Brain pericyte (primary cell): ENCODE data around the gene DNAJC1.

Source experiments
- DNase-seq: peaks from one replicate; pipeline ENCODE4 v3.0.0-alpha.2; 2012; ENCODE audit warnings: low read depth, low spot score

Gene DNAJC1

DNA sequence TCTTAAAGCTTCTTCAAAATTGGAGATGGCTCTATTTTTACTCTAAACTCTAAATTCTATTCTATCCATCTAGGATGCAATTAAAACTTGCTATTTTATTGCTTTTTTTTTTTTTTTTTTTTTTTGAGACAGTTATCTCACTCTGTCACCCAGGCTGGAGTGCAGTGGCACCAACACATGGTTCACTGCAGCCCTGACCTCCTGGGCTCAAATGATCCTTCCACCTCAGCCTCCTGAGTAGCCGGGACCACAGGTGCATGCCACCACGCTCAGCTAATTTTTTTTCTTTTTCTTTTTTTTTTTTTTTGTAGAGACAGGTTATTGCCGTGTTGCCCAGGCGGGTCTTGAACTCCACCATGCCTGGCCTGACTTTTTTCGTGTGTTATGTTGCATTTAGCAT is 41.2 kb downstream of the DNAJC1 start:
- no peak for DNase-seq

- no peak for DNase-seq
Observed at GRCh38 chr10:21961847-21962246, 41.7 kb downstream of the DNAJC1 start.

DNA sequence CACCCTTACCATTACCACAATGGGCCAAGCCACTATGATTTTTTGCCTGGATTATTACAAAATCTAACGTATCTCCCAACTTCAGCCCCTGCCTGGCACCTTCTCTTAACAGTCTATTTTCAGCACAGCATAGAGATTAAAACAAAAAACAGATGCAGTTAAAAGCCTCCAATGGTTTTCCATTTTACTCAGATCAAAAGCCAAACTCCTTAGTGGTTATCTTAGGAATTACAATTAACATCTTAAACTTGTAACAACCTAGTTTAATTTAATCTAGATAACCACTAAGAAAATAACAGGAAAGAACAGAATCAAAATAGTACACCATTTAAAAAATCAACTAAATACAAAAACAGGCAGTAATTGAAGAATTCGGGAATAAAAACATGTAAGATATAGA is 43.5 kb downstream of the DNAJC1 start:
- no peak for DNase-seq

DNA sequence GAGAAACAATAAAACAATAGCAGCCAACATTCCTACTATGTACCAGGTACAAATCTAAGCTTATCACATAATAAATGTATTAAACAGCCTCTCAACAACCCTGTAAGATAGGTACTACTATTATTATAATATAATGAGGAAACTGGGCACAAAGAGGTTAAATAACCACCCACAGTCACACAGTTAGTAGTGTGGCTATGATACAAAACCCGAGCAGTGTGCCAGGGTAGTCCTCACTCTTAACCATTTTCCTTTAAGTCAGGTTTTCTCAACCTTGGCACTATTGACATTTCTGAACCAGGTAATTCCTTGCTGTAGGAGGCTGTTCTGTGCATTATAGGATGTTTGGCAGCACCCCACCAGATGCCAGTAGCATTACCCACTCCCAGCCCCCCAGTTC is 48.8 kb downstream of the DNAJC1 start:
- no peak for DNase-seq

DNA sequence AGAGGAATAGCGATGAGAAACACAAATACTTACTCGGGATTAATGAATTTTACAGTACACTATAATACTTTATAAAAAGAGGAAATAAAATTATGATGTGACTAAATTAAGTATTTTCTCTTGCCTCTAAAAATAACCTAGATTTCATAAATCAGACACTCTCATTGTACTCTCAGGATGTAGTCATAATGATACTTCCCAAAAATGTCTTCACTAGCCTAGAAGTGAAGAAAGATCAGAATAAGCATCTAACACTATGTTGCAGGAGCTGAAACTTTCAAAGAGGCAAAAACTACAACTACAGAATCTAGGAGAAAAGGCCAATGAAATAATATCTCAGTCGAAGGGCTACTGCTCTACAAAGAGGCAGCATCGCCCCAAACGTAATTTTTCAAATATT is 49.4 kb downstream of the DNAJC1 start:
- DNase-seq: no peak

- DNase-seq: no peak
Observed at GRCh38 chr10:21953585-21954057, 49.9 kb downstream of the DNAJC1 start.

DNA sequence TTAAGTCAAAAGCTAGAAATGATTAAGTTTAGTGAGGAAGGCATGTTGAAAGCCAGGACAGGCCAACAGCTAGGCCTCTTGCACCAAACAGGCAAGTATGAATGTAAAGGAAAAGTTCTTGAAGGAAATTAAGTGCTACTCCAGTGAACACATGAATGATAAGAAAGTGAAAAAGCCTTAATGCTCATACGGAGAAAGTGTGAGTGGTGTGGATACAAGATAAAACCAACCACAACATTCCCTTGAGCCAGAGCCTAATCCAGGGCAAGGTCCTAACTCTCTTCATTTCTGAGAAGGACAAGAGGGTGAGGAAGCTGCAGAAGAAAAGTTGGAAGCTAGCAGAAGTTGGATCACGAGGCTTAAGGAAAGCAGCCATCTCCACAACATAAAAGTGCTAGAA is 53.0 kb downstream of the DNAJC1 start:
- DNase-seq: no peak

GRCh38 chr10:21946946-21947345 is 56.6 kb downstream of the DNAJC1 start:
- DNase-seq: no peak

GRCh38 chr10:21944727-21945386 is 58.7 kb downstream of the DNAJC1 start:
- DNase-seq: no peak

DNA sequence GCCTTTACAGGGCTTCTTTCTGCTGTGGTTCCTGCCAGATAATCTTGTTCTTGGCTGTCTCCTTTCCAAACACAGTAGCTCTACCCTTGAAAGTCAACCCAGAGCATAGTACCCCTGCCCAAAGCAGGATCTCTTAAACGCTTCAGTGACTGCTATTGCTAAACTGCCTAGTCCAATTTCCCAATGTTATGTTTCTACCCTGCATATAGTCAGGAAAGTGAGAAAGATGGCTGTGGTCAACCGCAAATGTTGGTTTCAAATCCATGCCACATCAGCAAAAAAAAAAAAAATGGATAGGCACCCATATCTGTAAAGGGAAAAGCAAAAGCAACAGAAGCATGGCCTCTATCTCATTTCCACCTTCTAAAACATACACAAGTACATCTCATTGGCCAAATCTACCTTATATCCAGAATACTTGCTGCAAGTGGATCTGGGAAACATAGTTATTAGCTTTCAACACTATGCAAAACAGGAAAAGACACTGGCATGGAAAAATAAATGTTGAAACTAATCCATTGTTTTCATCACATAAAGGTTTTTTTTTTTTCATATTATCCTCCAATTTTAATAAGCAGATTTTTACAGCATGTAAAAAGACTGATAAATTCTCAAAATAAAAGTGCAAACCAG is 59.8 kb downstream of the DNAJC1 start:
- no peak for DNase-seq

DNA sequence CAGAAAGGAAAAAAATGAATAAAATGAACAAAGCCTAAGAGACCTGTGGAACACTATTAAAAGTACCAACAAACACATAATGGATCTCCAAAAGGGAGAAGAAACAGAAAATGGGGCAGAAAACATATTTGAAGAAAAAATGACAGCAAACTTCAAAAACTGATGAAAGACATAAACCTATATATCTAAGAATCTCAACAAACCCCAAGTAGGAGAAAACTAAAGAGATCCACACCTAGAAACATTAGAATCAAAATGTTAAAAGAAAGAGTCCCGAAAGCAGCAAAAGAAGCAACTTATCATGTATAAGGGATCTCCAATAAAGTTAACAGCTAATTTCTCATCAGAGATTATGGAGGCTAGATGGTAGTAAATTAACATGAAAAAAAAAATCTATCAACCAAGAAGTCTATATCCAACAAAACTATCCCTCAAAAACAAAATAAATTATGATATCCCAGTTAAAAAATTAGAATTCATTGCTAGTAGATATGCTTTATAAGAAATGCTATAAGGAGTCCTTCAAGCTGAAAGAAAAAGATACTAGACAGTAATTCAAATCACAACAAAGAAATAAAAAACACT is 68.0 kb downstream of the DNAJC1 start:
- DNase-seq: no peak

GRCh38 chr10:21934307-21934706 is 69.2 kb downstream of the DNAJC1 start:
- no peak for DNase-seq

GRCh38 chr10:21929070-21929469 is 74.5 kb downstream of the DNAJC1 start:
- DNase-seq: no peak

DNA sequence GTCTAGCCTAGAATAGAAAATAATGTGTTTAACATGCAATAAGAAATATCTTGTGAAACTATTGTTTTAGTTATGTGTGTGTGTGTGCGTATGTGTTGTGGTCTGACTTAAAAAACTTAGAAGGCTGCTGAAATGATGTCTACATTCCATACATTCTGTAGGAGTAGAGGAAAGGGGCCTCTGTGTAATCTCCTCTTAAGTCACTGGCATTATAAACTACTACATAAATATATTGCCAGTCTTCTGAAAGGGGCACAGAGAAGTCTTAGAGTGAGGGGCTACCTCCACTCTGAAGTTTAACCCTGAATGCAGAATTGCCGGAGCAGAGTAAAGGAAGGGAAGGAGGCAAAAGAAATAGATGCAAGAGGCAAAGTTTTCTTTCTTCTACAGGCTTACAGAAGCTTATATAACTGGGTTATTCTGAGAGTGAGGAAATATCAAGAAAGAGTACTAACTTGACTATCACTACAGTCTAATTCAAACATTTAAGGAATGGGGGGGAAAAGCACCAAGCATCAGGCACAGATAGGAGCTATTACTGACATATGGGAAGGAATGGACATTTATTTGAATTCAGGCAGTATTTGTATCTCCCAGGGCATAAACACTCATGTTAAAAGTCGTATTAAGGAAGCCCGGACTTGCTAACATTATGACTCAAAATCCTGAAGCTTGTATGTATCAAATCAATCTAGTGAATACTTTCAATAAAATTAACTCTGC is 75.7 kb downstream of the DNAJC1 start:
- DNase-seq: no peak

DNA sequence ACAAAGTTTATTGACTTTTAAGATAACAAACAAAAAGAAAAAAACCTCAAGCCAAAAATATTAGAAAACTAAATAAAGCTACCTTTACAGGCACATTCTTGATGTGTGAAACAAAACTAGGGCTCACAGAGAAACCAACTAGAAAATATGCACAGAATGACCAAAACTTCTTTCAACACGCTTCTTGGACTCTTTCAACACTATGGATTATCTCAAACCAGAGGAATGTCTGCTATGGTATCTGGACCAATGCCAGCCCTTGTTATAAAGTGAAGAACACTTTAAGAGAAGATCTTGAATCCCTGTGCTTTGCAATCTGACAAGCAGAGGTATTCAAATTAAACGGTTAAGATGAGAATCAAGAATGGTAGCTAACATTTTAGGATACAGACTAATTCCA is 76.6 kb downstream of the DNAJC1 start:
- no peak for DNase-seq

- DNase-seq: no peak
Observed at GRCh38 chr10:21926358-21926925, 77.1 kb downstream of the DNAJC1 start.

DNA sequence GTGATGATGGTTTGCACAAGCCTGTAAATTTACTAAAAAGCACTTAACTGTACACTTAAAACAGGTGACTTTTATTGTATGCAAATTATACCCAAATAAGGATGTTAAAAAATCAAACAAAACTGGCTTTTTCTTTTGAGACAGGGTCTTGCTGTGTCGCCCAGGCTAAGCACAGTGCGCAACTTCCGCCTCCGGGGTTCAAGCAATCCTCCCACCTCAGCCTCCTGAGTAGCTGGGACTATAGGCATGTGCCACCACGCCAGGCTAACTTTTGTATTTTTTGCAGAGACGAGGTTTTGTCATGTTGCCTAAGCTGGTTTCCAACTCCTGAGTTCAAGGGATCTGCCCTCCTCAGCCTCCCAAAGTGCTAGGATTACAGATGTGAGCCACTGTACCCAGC is 77.7 kb downstream of the DNAJC1 start:
- no peak for DNase-seq

- no peak for DNase-seq
Observed at GRCh38 chr10:21924511-21924910, 79.0 kb downstream of the DNAJC1 start.

DNA sequence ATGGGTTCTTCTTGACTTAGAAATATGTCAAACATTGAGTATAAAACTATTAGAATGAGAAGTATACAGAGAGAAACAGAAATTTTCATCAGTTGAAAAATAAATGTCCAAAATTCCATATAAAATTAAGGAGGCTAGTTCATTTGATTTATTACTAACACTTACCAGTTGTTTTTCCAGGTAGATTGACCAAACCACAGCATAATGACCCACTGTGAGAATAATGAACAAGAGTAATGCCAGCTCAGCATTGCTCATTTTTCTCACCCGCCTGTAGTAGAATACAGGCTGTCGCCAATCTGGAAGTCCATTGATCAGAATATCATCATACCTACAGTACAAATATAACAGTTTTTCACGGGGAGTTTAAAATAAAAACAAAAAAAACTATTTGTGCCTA is 82.9 kb downstream of the DNAJC1 start:
- no peak for DNase-seq

- no peak for DNase-seq
Observed at GRCh38 chr10:21919906-21920305, 83.6 kb downstream of the DNAJC1 start.

DNA sequence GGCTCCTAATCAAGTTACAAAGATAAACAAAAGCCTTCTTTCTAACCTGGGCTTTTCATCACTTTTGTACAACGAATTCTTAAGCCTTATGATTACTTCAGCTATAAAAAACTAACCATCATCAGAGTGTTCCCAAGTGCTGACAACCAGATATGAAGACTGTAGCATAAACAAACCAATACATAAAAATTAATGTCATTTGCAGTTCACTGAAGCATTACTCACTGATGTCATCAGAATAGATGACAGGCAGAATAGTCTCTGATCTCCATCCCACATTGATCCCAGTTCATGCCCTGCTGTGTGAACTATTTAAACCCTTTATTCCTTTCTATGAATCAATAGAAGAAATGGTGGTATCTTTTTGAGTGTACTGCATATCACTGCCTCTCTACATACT is 84.4 kb downstream of the DNAJC1 start:
- no peak for DNase-seq

DNA sequence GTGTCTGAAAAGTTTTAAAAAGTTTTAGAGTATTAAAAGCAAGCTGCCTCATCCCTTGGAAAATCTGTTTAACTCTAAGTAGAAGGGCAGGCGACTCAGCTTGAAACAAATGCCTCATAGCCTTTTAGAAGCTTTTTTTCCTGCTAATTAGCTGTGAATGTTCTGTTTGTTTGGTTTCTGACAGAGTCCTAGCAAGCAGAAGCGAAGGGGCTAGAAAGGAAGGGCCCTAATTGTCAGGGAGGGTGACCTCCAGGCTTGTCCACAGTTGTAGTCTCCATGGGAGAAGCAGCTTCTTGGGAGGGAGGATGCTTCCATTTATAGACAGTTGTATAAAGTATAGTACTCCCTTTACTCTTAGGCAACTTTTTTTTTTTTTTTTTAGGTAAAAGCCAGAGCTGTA is 90.9 kb downstream of the DNAJC1 start:
- no peak for DNase-seq
